GM18505 (cell line): Measurements from ENCODE around the gene ZNF48.

Source experiments
- ATAC-seq: cut with Tn5 transposase; IDR thresholded peaks from one replicate; pipeline ENCODE4 v1.9.1; 2021; ENCODE audit not compliant: unreplicated experiment
- POLR2A ChIP-seq: IDR thresholded peaks from 4 replicates; pipeline ENCODE4 v1.6.1; 2011; ENCODE audit warnings: borderline replicate concordance; ENCODE audit not compliant: insufficient read depth, insufficient read length; ENCODE audit errors: extremely low read depth

ZNF48 gene

DNA sequence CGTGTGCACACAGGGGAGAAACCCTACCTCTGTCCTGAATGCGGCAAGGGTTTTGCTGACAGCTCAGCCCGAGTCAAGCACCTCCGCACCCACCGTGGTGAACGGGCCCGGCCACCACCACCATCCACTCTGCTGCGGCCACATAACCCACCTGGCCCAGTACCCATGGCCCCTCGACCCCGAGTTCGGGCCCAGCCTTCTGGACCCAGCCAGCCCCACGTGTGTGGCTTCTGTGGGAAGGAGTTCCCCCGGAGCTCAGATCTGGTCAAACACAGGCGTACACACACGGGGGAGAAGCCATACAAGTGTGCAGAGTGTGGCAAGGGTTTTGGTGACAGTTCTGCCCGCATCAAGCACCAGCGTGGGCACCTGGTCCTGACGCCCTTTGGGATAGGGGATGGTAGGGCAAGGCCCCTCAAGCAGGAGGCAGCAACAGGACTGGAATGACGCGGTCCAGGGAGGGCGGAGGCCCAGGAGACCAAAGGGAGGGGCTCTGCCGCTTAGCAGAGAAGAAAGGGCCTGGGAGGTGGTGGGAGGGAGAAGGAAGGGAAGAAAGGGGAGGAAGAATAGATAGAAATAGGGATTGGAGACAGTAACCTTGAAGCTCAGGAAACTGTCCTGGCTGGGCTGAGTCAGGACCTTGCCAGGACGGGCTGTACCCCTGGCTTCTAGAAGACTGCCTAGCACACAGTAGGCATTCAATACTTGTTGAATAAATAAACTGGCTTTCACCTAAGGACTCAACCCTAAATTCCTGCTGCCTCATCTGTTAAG, 3.6 kb downstream of the ZNF48 start:
- no peak for TF ChIP-seq POLR2A
- no peak for ATAC-seq

DNA sequence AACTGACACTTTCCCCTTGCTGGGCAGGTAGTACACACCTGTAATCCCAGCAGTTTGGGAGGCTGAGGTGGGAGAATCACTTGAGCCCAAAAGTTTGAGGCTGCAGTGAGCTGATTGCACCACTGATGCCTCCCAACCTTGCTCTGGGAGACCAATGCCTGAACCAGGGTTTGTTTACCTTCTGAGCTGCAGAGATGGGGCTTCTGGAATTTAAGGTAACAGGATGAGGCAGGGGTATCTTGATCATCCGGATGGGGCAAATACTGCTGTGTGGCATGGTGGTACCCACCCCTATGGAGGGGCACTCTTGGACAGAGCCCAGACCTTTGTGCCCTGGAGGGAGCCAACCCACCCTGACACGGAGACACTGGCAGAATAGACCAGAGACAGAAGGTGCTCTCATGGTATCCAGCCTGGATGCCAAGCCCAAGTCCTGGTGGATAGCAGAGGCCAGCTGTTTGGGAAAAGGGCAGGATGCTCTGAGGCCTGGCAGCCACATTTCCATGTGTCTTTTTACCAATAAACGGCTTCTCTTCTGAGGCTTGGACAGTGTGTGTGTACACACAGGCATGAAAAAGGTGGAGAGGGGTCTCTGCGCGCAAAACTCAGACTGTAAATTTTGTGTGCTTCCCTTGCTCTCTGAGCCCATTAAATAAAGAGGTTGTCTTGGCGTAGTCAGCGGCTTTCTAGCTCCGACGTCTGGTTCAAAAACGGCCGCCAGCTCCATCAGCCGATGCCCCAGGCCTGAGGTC, 4.4 kb downstream of the ZNF48 start:
- no peak for ATAC-seq
- no peak for TF ChIP-seq POLR2A

GRCh38 chr16:30401768-30402425, 6.7 kb downstream of the ZNF48 start:
- TF ChIP-seq POLR2A = no peak
- no peak for ATAC-seq

GRCh38 chr16:30406795-30407101, 11.5 kb downstream of the ZNF48 start:
- no peak for TF ChIP-seq POLR2A
- no peak for ATAC-seq

GRCh38 chr16:30407102-30407803, 12.0 kb downstream of the ZNF48 start, which contains the start of gene ZNF771:
Gene ZNF771, plus strand, starts transcription at chr16:30407606. Its CDS starts 448 bp downstream, at chr16:30408054.
- peak; percentile 73 for TF ChIP-seq POLR2A

GRCh38 chr16:30407804-30408534, 12.7 kb downstream of the ZNF48 start:
- ATAC-seq = no peak
- TF ChIP-seq POLR2A = no peak

More at GRCh38 chr16:30407102-30407803, 12.0 kb downstream of the ZNF48 start, which contains the start of gene ZNF771:
- ATAC-seq = peak; percentile 80

- ATAC-seq = no peak
- no peak for TF ChIP-seq POLR2A
These were observed 14.2 kb downstream of the ZNF48 start for GRCh38 chr16:30409125-30410060.

DNA sequence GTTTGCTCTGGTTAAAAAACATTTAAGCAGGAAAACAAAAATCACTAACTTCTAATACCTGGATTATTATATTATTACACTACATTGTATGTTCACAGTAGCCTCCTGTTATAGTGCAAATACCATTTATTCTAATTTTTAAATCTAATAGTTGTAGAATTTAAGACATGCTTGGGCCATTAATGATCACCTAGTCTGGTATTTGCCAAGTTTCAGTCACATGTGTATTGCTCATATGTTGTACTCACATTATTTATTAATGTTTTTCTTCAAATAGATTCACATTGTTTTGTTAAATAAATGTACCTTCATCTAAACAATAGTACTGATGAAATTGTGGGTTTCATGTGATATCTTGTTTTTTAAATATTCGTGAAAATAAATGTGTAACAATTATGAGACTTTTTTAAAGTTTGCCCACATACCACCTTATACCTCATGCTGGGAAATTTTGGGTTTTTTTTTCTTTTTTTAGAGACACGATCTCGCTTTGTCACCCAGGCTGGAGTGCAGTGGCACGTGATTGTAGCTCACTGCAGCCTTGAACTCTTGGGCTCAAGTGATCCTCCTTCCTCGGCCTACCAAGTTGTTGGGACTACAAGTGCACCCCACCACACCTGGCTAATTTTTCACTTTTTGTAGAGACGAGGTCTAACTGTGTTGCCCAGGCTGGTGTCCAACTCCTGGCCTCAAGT, 18.0 kb downstream of the ZNF48 start:
- no peak for ATAC-seq
- TF ChIP-seq POLR2A = no peak

DNA sequence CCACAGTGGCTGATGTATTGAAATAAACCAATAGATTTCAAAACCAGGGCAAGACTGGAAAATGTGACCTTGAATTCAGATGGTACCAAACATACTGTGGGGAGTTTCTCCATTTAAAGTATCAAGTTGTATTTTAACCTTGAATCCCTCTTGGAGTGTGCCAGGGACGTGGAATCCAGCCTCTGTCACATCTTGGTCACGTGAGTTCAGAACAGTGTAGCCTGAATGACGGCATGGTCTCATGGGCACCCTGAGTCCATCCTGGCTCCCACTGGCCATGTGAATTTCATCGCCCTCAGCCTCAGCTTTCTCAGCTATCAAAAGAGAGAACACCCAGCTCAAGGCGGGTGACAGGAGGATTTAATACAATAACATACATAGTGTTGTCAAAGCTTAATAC, 18.9 kb downstream of the ZNF48 start:
- no peak for TF ChIP-seq POLR2A
- ATAC-seq = no peak

- no peak for TF ChIP-seq POLR2A
These were observed 20.9 kb downstream of the ZNF48 start for GRCh38 chr16:30416047-30416603.

More at GRCh38 chr16:30416047-30416603, 20.9 kb downstream of the ZNF48 start:
- ATAC-seq = no peak
